ENCODE data around the gene DNAJB14.

DNAJB14 gene

GRCh38 chr4:99983289-99983943 is 37.0 kb upstream of the DNAJB14 start (continued):
- TF ChIP-seq, protein P1, sequence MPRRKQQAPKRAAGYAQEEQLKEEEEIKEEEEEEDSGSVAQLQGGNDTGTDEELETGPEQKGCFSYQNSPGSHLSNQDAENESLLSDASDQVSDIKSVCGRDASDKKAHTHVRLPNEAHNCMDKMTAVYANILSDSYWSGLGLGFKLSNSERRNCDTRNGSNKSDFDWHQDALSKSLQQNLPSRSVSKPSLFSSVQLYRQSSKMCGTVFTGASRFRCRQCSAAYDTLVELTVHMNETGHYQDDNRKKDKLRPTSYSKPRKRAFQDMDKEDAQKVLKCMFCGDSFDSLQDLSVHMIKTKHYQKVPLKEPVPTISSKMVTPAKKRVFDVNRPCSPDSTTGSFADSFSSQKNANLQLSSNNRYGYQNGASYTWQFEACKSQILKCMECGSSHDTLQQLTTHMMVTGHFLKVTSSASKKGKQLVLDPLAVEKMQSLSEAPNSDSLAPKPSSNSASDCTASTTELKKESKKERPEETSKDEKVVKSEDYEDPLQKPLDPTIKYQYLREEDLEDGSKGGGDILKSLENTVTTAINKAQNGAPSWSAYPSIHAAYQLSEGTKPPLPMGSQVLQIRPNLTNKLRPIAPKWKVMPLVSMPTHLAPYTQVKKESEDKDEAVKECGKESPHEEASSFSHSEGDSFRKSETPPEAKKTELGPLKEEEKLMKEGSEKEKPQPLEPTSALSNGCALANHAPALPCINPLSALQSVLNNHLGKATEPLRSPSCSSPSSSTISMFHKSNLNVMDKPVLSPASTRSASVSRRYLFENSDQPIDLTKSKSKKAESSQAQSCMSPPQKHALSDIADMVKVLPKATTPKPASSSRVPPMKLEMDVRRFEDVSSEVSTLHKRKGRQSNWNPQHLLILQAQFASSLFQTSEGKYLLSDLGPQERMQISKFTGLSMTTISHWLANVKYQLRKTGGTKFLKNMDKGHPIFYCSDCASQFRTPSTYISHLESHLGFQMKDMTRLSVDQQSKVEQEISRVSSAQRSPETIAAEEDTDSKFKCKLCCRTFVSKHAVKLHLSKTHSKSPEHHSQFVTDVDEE (CRISPR knock-in tag; IDR thresholded peaks at IDR 0.05), result no peak
- TF ChIP-seq OSR1 (CRISPR knock-in tag; IDR thresholded peaks at IDR 0.05), result no peak
- no peak for TF ChIP-seq CREB5 (CRISPR knock-in tag; IDR thresholded peaks at IDR 0.05; ENCODE audit: low read depth)
- TF ChIP-seq ZNF70 (CRISPR knock-in tag; IDR thresholded peaks at IDR 0.05), result no peak
- no peak for TF ChIP-seq TOX (CRISPR knock-in tag; IDR thresholded peaks at IDR 0.05; ENCODE audit: borderline replicate concordance)
- TF ChIP-seq PPARA (CRISPR knock-in tag; IDR thresholded peaks at IDR 0.05; ENCODE audit: borderline replicate concordance), result no peak
- no peak for TF ChIP-seq RARB (CRISPR knock-in tag; IDR thresholded peaks at IDR 0.05)

DNA sequence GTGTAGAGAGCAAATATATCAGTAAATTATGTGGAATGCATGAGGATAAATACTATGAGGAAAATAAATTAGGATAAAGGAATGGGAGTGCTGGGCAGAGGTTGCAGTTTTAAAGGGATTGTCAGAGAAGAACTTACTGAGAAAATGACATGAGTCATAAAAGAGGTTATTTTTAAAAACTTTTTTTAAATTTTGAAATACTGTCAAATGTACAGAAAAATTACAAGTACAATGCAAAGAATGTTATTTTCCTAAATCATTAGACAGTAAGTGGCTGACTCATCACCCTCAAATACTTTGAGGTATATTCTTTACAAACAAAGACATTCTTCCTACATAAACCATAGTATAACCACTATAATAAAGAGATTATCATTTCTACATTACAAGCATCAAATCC is 33.5 kb upstream of the DNAJB14 start:
- ATAC-seq, result peak; percentile 26; the same call in 1 of the 3 replicates
- TF ChIP-seq GLIS3 (CRISPR knock-in tag; IDR thresholded peaks at IDR 0.05) (no peak), ISL1 (CRISPR knock-in tag; IDR thresholded peaks at IDR 0.05) (peak; percentile 43; the same call in 1 of the 2 replicates), ZFP30 (CRISPR knock-in tag; IDR thresholded peaks at IDR 0.05) (no peak)

- ATAC-seq, result no peak
- TF ChIP-seq ZNF565 (CRISPR knock-in tag; conservative IDR thresholded peaks at IDR 0.05; ENCODE audit: low read depth) (no peak), ARNTL (CRISPR knock-in tag; IDR thresholded peaks at IDR 0.05; ENCODE audit: borderline replicate concordance, low read depth) (no peak), RARB (CRISPR knock-in tag; IDR thresholded peaks at IDR 0.05) (no peak), CSDC2 (CRISPR knock-in tag; IDR thresholded peaks at IDR 0.05) (no peak), BACH2 (CRISPR knock-in tag; IDR thresholded peaks at IDR 0.05; ENCODE audit: borderline replicate concordance) (no peak), SNAI2 (CRISPR knock-in tag; IDR thresholded peaks at IDR 0.05) (no peak), PPARA (CRISPR knock-in tag; IDR thresholded peaks at IDR 0.05; ENCODE audit: borderline replicate concordance) (no peak), CREB5 (CRISPR knock-in tag; IDR thresholded peaks at IDR 0.05; ENCODE audit: low read depth) (no peak), ZFP3 (CRISPR knock-in tag; IDR thresholded peaks at IDR 0.05) (no peak), ISL1 (CRISPR knock-in tag; IDR thresholded peaks at IDR 0.05) (no peak), GLIS3 (CRISPR knock-in tag; IDR thresholded peaks at IDR 0.05) (no peak), ZNF8 (CRISPR knock-in tag; IDR thresholded peaks at IDR 0.05) (no peak), ZC3H10 (CRISPR knock-in tag; IDR thresholded peaks at IDR 0.05) (no peak), OSR1 (CRISPR knock-in tag; IDR thresholded peaks at IDR 0.05) (no peak), ZFP30 (CRISPR knock-in tag; IDR thresholded peaks at IDR 0.05) (no peak), TCF4 (CRISPR knock-in tag; IDR thresholded peaks at IDR 0.05; ENCODE audit: borderline replicate concordance) (no peak)
- TF ChIP-seq, protein P2, sequence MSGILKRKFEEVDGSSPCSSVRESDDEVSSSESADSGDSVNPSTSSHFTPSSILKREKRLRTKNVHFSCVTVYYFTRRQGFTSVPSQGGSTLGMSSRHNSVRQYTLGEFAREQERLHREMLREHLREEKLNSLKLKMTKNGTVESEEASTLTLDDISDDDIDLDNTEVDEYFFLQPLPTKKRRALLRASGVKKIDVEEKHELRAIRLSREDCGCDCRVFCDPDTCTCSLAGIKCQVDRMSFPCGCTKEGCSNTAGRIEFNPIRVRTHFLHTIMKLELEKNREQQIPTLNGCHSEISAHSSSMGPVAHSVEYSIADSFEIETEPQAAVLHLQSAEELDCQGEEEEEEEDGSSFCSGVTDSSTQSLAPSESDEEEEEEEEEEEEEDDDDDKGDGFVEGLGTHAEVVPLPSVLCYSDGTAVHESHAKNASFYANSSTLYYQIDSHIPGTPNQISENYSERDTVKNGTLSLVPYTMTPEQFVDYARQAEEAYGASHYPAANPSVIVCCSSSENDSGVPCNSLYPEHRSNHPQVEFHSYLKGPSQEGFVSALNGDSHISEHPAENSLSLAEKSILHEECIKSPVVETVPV (CRISPR knock-in tag; IDR thresholded peaks at IDR 0.05), result no peak
- TF ChIP-seq, protein P3, sequence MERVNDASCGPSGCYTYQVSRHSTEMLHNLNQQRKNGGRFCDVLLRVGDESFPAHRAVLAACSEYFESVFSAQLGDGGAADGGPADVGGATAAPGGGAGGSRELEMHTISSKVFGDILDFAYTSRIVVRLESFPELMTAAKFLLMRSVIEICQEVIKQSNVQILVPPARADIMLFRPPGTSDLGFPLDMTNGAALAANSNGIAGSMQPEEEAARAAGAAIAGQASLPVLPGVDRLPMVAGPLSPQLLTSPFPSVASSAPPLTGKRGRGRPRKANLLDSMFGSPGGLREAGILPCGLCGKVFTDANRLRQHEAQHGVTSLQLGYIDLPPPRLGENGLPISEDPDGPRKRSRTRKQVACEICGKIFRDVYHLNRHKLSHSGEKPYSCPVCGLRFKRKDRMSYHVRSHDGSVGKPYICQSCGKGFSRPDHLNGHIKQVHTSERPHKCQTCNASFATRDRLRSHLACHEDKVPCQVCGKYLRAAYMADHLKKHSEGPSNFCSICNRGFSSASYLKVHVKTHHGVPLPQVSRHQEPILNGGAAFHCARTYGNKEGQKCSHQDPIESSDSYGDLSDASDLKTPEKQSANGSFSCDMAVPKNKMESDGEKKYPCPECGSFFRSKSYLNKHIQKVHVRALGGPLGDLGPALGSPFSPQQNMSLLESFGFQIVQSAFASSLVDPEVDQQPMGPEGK (CRISPR knock-in tag; IDR thresholded peaks at IDR 0.05; ENCODE audit: borderline replicate concordance), result no peak
- TF ChIP-seq, protein P4, sequence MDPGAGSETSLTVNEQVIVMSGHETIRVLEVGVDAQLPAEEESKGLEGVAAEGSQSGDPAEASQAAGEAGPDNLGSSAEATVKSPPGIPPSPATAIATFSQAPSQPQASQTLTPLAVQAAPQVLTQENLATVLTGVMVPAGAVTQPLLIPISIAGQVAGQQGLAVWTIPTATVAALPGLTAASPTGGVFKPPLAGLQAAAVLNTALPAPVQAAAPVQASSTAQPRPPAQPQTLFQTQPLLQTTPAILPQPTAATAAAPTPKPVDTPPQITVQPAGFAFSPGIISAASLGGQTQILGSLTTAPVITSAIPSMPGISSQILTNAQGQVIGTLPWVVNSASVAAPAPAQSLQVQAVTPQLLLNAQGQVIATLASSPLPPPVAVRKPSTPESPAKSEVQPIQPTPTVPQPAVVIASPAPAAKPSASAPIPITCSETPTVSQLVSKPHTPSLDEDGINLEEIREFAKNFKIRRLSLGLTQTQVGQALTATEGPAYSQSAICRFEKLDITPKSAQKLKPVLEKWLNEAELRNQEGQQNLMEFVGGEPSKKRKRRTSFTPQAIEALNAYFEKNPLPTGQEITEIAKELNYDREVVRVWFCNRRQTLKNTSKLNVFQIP (CRISPR knock-in tag; IDR thresholded peaks at IDR 0.05; ENCODE audit: borderline replicate concordance, low read depth), result no peak
Measured at GRCh38 chr4:99971453-99972111, 25.2 kb upstream of the DNAJB14 start.
